ENCODE results near the gene WASL.

The WASL gene

DNA sequence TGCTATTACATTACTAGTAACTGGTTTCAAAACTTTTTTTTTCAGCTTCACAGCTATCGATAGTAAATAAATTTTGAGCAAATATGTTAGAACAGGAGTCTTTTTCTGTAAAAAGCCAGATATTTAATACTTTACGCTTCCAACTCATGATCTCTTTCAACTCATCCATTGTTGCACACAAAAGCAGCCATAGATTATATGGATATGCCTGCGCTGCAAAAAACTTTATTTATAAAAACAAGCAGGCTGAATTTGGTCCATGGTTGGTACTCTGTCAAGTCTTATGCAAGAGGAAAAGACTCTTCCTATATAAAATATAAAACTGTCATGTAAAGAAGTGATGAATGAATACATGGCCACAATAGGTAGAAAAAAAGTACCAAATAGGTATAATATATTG, 31.1 kb downstream of the WASL start:
- H3K27me3 Mint-ChIP-seq = no peaks in the 10 kb centered on the region
- peaks cover 40 to 54% of the 10 kb centered on the region in 2 donors for H3K4me1 Mint-ChIP-seq (ENCODE audit: low read depth in 2 of 2)
- H3K4me3 Mint-ChIP-seq = no peak overlapping the region
- H3K36me3 Mint-ChIP-seq (ENCODE audit: insufficient read depth) = peaks cover 4% of the 10 kb centered on the region
- ATAC-seq (replicated peaks) (no peak), DNase-seq (no peak)
- no peak overlapping the region for H3K27ac Mint-ChIP-seq
- no peaks in the 10 kb centered on the region for H3K9me3 Mint-ChIP-seq

DNA sequence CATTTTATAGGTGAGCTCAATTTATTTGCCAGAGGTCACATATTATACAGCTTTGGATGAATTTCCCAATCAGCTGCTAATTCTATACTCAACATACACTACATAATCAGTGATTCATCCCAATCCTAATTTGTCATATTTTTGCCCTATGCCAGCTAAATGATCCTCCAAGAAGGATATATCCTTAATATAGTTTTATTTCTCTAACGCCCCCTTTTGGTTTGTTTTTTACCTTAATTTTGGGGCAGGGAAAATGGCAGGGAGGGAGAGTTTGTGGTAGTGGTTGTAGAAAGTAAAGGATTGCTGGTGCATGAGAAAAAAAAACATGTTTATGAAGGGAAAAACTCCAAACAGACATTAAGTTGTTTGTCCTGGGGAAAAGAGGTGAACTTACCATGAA, 31.9 kb downstream of the WASL start:
- Mint-ChIP-seq H3K27ac (peak overlapping the region in 1 of 2 donors; percentile 11), H3K36me3 (ENCODE audit: insufficient read depth) (peaks cover 4% of the 10 kb centered on the region), H3K9me3 (no peaks in the 10 kb centered on the region), H3K4me1 (ENCODE audit: low read depth in 2 of 2) (peaks cover 46 to 60% of the 10 kb centered on the region in 2 donors), H3K27me3 (no peaks in the 10 kb centered on the region), H3K4me3 (no peak overlapping the region)
- no peak for DNase-seq
- ATAC-seq (replicated peaks) = no peak

DNA sequence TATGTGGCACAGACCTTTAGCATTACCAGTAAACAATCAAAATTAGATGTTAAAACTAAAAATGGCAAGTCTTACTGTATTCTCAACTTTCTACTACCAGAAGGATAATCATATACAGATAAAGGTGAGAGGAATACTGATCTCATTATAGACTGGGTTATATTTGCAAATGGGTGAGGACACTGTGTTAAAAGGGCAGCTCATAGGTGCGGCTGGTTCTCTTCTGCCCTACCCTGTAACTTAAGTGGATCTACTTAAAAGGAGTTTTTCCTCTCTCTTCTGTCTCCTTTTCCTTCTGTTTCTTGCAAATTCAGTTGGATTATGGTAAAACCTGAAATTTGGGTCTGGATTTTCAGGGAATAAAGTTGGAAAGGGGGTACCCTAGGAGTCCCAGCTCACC, 33.0 kb downstream of the WASL start:
- DNase-seq = no peak
- Mint-ChIP-seq H3K9me3 (no peaks in the 10 kb centered on the region), H3K4me1 (ENCODE audit: low read depth in 2 of 2) (peaks cover 48 to 62% of the 10 kb centered on the region in 2 donors), H3K27ac (no peak overlapping the region), H3K36me3 (ENCODE audit: insufficient read depth) (peaks cover 4% of the 10 kb centered on the region), H3K27me3 (no peaks in the 10 kb centered on the region), H3K4me3 (no peak overlapping the region)
- no peak for ATAC-seq (replicated peaks)

DNA sequence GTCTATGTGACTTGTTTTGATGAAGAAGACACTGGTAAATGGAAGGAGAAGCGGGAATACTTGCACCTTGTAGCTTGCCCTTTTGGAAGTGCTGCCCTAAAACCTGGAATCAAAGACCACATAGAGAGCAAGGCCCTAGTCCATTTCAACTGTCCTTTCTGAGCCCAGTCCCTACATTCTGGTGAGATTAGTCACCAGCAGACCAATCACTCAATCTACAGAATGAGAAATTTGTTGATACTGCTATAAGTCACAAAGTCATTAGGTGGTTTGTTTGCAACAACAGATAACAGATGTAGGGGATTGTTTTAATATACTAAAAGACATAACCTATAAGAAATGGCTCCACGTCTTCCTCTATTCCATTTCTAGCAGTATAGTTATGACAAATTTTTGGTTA, 33.6 kb downstream of the WASL start:
- Mint-ChIP-seq H3K36me3 (ENCODE audit: insufficient read depth) (peaks cover 4% of the 10 kb centered on the region), H3K4me3 (no peak overlapping the region), H3K27ac (no peak overlapping the region), H3K27me3 (no peaks in the 10 kb centered on the region), H3K9me3 (no peaks in the 10 kb centered on the region), H3K4me1 (ENCODE audit: low read depth in 2 of 2) (peaks cover 47 to 66% of the 10 kb centered on the region in 2 donors)
- DNase-seq (no peak), ATAC-seq (replicated peaks) (no peak)

DNA sequence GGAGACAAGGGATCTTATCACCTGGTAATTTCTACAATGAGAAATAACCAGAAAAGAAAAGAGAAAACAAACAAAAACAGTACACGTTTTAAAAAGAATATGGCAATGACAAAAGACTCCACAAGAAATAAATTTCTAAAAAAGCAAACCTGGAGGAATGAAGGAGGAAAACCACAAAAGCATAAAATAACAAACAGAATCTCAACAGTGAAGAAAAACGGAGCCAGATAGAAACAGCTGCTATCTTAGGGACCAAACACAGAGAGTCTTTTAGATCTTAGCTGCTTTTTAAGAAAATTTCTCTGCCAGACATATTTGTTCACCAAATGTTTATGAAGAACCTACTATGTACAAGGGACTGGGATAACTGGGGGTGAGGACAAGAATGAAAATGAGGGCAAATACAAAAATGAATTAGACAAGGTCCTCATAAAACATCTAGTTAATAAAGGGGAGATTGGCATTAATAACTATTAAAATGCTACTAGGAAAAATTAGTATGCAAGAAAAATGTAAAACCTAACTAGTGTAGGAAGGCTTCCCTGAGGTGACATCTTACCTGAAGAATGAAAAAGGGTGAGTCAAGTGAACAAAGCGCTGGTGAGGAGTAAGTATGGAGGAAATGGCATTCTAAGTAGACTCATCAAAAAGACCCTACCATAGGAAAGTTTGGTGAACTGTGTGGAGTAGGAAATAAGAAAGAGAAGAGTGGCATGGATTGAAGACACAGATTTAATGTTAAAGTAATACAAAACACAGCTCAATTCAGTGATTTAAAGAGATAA, 34.3 kb downstream of the WASL start:
- Mint-ChIP-seq H3K9me3 (no peaks in the 10 kb centered on the region), H3K4me3 (no peak overlapping the region), H3K27ac (peak overlapping the region in 1 of 2 donors; percentile 74), H3K36me3 (ENCODE audit: insufficient read depth) (peaks cover 4% of the 10 kb centered on the region), H3K27me3 (no peaks in the 10 kb centered on the region), H3K4me1 (ENCODE audit: low read depth in 2 of 2) (peaks cover 40 to 58% of the 10 kb centered on the region in 2 donors)
- ATAC-seq (replicated peaks) (no peak), DNase-seq (no peak)

DNA sequence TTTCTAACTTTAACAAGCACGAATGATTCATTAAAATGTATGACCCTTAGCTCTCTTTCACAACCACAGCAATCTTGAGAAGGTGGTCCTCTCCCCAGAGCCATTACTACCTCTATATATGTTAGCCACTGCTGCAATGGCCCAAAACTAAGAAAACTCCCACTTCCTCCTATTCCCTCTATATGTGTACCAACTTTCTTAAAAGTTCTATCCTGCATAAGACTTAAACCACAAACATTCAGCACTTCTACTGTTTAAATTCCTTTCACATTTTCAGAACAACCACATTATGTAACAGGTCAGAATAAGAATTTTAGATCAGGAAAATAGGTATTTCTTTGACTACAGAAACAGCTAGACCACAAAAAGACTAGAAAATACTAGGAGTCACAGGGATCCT, 36.2 kb downstream of the WASL start:
- DNase-seq (no peak), ATAC-seq (replicated peaks) (no peak)
- Mint-ChIP-seq H3K4me3 (no peak overlapping the region), H3K27me3 (no peaks in the 10 kb centered on the region), H3K36me3 (ENCODE audit: insufficient read depth) (peaks cover 10% of the 10 kb centered on the region), H3K9me3 (no peaks in the 10 kb centered on the region), H3K4me1 (ENCODE audit: low read depth in 2 of 2) (peaks cover 35 to 56% of the 10 kb centered on the region in 2 donors), H3K27ac (no peak overlapping the region)

DNA sequence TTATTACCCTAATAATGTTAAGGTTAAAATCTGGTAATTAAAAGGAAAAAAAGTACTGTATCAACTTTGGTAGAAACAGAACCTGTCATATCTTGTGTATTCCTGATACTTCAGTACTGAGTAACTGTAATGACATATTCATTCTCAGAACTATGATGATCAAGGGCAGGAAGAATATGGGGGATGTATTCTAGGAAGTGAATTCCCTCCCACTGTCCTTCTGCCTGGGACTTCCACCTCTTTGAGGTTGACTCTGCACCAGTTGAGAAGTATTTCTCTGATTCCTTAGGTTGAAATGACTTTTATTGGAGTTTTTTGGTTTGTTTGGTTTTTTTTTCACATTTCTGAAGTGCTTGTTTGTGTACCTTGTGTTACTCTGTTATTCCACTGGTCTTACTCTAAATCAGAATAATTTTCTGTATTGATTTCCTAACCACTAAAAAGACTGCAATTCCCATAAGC, 36.9 kb downstream of the WASL start:
- Mint-ChIP-seq H3K4me3 (peak overlapping the region in 1 of 2 donors; percentile 2), H3K27ac (no peak overlapping the region)

DNA sequence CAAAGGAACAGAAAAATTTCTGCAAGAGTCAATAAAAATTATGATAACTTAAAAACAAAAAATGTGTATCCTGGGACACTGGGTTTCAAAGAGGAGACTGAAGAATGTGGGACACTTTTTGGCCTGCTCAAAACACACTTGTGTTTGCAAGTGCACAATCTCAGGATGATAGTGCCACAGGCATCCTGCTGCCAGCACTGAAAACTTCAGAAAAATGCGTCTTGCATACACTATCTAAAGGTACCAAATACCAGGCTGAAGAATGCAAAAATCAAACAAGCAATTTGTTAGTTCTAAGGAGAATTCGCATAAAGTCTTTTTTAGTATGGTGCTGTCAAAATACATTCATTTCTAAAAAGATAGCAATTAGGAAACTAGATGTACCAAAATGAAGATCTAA, 38.1 kb downstream of the WASL start:
- H3K27ac Mint-ChIP-seq = no peak overlapping the region
- H3K4me3 Mint-ChIP-seq = no peak overlapping the region
- no peaks in the 10 kb centered on the region for H3K9me3 Mint-ChIP-seq
- no peaks in the 10 kb centered on the region for H3K27me3 Mint-ChIP-seq
- H3K36me3 Mint-ChIP-seq (ENCODE audit: insufficient read depth) = peaks cover 19% of the 10 kb centered on the region
- DNase-seq (no peak), ATAC-seq (replicated peaks) (no peak)
- peaks cover 24 to 48% of the 10 kb centered on the region in 2 donors for H3K4me1 Mint-ChIP-seq (ENCODE audit: low read depth in 2 of 2)

More for the DNA sequence above, 36.9 kb downstream of the WASL start:
- H3K4me1 Mint-ChIP-seq (ENCODE audit: low read depth in 2 of 2) = peaks cover 30 to 56% of the 10 kb centered on the region in 2 donors
- H3K36me3 Mint-ChIP-seq (ENCODE audit: insufficient read depth) = peaks cover 10% of the 10 kb centered on the region
- DNase-seq = no peak
- no peaks in the 10 kb centered on the region for H3K27me3 Mint-ChIP-seq
- H3K9me3 Mint-ChIP-seq = no peaks in the 10 kb centered on the region
- ATAC-seq (replicated peaks) = no peak

DNA sequence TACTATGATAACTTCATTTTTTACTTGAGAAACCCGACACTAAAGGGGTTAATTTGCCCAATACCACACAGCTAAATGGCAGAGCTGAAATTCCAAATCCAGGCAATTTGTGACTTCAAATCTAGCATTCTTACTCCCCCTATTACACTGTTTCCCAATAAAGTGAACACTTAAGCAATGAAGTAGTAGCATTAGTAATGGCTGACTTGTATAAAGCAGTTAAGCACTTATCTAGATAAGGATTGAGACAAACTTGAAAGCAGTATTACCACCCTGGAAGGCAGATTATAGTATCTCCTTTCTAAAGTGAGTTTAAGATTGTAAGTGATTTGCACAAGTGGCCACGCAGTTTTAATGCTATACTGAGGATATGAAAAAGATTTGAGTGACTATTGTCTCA, 39.3 kb downstream of the WASL start:
- ATAC-seq (replicated peaks) (no peak), DNase-seq (no peak)
- no peak overlapping the region for H3K4me3 Mint-ChIP-seq
- H3K9me3 Mint-ChIP-seq = no peaks in the 10 kb centered on the region
- peaks cover 26% of the 10 kb centered on the region for H3K36me3 Mint-ChIP-seq (ENCODE audit: insufficient read depth)
- peaks cover 18 to 39% of the 10 kb centered on the region in 2 donors for H3K4me1 Mint-ChIP-seq (ENCODE audit: low read depth in 2 of 2)
- no peaks in the 10 kb centered on the region for H3K27me3 Mint-ChIP-seq
- H3K27ac Mint-ChIP-seq = peak overlapping the region in 1 of 2 donors; percentile 36

DNA sequence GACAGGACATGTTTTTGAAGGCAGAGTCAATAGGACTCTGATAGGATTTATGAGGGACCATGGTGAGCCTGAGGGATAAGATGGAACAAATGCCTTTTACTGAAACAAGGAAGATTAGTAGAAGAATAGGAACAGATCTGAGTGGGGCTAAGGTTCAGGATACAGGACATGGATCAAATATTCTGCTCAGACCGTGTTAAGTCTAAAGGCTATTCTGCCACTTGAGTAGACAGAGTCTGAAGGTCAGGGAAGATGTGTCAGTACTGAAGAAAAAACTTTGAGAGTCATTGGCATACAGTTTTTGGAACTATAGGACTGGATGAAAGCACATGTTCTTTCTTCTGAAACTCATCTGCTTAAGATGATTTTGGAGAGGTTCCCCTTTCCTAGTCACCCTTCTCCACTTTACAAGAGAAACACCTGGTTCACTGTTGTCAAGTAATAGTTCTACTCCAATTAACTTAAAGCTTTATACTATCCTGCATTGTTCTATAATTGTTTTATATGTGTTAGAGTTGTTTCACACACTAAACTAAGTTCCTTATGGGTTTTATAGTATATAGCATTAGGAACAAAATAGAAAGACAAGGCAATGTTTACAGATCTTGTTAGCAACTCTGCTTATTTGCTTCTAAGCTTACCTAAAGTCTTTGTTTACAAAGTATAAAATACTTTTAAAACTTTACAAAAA, 43.4 kb downstream of the WASL start:
- peaks cover 23% of the 10 kb centered on the region for H3K36me3 Mint-ChIP-seq (ENCODE audit: insufficient read depth)
- no peak for ATAC-seq (replicated peaks)
- H3K27me3 Mint-ChIP-seq = no peaks in the 10 kb centered on the region
- H3K4me1 Mint-ChIP-seq (ENCODE audit: low read depth in 2 of 2) = peaks cover 0 to 14% of the 10 kb centered on the region in 2 donors
- H3K27ac Mint-ChIP-seq = no peak overlapping the region
- no peaks in the 10 kb centered on the region for H3K9me3 Mint-ChIP-seq
- no peak for DNase-seq
- no peak overlapping the region for H3K4me3 Mint-ChIP-seq

DNA sequence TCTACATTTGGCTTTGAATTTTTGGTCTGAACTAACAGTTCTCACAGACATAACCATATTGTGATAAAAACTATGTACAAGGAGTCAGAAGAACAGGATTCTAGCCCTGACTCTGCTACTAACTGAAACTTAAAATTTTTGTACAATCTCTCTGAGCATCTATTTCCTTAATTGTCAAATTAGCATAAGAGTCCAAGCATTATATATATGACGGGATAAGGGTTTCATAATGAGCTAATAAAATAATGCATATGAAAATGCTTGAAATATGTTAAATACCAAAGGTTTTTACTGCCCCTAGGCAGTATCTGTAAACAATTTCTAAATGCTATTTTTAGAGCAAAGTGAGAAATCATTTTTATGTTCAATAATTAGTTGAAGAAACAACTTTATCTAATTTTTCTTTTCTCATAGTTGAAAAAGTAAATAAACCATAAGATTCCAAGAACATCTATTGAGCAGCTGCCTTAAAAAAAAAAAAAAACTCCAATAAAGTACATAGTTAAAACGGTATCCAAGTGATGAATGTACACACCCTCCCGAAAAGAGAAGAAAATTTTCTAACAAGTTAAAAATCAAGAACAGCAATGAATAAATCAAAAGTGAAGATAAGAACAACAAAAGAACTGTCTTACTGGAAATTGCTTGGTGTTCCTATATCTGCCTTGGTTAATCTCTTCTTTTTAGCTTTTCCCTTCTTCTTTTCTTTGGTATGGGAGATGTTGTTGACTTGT, 52.7 kb downstream of the WASL start:
- ATAC-seq (replicated peaks) (no peak), DNase-seq (no peak)
- H3K36me3 Mint-ChIP-seq (ENCODE audit: insufficient read depth) = peaks cover 46% of the 10 kb centered on the region
- no peaks in the 10 kb centered on the region for H3K27me3 Mint-ChIP-seq
- H3K27ac Mint-ChIP-seq = no peak overlapping the region
- no peaks in the 10 kb centered on the region for H3K9me3 Mint-ChIP-seq
- H3K4me3 Mint-ChIP-seq = no peak overlapping the region
- no peaks in the 10 kb centered on the region for H3K4me1 Mint-ChIP-seq (ENCODE audit: low read depth in 2 of 2)

DNA sequence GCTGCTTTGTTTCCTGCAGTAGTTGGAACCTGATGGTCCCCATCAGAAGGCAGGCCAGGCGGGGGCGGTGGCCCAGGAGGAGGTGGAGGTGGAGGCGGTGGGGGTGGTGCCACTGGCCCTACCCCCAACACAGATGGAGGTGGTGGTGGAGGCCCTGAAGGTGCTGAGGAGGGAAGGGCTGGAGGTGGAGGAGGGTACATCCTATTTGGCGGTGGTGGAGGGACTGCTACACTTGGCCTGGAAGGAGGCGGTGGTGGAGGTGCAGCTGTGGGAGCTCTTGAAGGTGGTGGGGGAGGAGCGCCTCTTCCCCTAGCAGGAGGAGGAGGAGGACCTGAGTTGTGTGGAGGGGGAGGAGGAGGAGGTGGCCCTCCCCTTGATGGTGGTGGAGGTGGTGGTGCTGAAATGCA, 56.3 kb downstream of the WASL start:
- no peaks in the 10 kb centered on the region for H3K4me1 Mint-ChIP-seq (ENCODE audit: low read depth in 2 of 2)
- no peaks in the 10 kb centered on the region for H3K27me3 Mint-ChIP-seq
- H3K9me3 Mint-ChIP-seq = no peaks in the 10 kb centered on the region
- H3K4me3 Mint-ChIP-seq = no peak overlapping the region
- peaks cover 47% of the 10 kb centered on the region for H3K36me3 Mint-ChIP-seq (ENCODE audit: insufficient read depth)
- DNase-seq (no peak), ATAC-seq (replicated peaks) (no peak)
- H3K27ac Mint-ChIP-seq = no peak overlapping the region

DNA sequence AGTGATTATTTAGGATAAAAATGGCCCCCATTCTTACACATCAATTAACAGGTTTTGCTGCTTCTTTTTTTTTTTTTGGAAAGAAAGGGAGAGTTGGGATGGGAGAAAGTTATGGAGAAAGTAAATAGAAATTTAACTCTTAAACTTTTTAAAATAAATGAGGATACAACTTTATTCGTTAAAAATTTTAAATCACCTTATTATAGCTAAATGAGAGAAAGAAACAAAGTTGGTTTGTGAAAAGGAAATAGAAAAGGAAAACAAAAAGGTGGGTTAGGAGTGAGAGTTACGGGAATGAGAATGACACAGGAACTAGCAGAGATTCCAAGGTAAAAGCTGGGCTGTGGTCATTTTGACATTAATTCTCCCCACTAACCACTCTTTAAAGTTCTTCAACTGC, 58.3 kb downstream of the WASL start:
- Mint-ChIP-seq H3K4me1 (ENCODE audit: low read depth in 2 of 2) (no peaks in the 10 kb centered on the region), H3K27ac (no peak overlapping the region), H3K9me3 (no peaks in the 10 kb centered on the region), H3K36me3 (ENCODE audit: insufficient read depth) (peaks cover 44% of the 10 kb centered on the region), H3K4me3 (no peak overlapping the region), H3K27me3 (no peaks in the 10 kb centered on the region)
- ATAC-seq (replicated peaks) (no peak), DNase-seq (no peak)
